ENCODE results near the gene MAX.

DNA sequence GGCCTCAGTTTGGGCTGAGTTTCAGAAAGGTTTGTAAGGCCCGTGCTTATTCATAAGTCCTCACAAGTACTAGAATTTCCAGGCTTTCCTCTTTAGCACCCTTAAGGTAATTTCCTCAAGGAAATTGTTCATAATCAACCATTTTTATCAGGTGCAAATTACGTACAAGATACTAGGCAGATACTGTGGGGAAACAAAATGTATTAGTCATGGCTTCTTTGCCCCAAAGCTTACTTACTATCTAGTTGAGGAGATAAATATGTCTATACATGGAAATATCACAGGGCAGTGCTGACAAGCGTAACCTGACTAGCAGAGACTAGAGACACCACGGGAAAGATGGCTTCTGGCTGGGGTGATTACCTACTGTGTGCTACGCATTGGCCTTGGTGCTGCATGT, 22.5 kb downstream of the MAX start:
- no peak for TF ChIP-seq POLR2A (IDR thresholded peaks at IDR 0.05)
- TF ChIP-seq, protein P1, sequence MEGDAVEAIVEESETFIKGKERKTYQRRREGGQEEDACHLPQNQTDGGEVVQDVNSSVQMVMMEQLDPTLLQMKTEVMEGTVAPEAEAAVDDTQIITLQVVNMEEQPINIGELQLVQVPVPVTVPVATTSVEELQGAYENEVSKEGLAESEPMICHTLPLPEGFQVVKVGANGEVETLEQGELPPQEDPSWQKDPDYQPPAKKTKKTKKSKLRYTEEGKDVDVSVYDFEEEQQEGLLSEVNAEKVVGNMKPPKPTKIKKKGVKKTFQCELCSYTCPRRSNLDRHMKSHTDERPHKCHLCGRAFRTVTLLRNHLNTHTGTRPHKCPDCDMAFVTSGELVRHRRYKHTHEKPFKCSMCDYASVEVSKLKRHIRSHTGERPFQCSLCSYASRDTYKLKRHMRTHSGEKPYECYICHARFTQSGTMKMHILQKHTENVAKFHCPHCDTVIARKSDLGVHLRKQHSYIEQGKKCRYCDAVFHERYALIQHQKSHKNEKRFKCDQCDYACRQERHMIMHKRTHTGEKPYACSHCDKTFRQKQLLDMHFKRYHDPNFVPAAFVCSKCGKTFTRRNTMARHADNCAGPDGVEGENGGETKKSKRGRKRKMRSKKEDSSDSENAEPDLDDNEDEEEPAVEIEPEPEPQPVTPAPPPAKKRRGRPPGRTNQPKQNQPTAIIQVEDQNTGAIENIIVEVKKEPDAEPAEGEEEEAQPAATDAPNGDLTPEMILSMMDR (IDR thresholded peaks at IDR 0.05), result no peak
